HepG2 (cell line): ENCODE data around the gene SMOC1. TPM values are rescaled to one million over a fixed set of nuclear protein-coding genes. Genes with fewer than 3 reads are reported as not detected.

Experiments used
- ATAC-seq: fragments of 200-7000 bp; cut with Tn5 transposase; 3 replicates; pipeline ENCODE4 v1.9.1; 2020; ENCODE audit warnings: mild to moderate bottlenecking, moderate library complexity
- BruUV-seq: library from RNA; stranded (reverse); fragments of 400-500 nt; replicated peaks from 2 replicates; lab custom pipeline; 2021; lab: Mats Ljungman, UMichigan
- CTCF ChIA-PET: fragments of 300-600 bp; formaldehyde crosslinking; extraction: SDS; loops from one replicate; lab custom pipeline; 2021; ENCODE audit warnings: low total read pairs, inconsistent platforms, low intra/inter-chr PET ratio; lab: Yijun Ruan, JAX
- POLR2A ChIA-PET: fragments of 350-600 bp; sonication (Branson Sonifier 250); formaldehyde crosslinking; loops from one replicate; lab custom pipeline; 2020; ENCODE audit warnings: antibody characterized with exemption, inconsistent platforms; lab: Yijun Ruan, JAX
- DNase-seq: peaks from one replicate; pipeline ENCODE4 v3.0.0-alpha.2; 2015; ENCODE audit warnings: low spot score
- FAIRE-seq: peaks from 3 replicates; lab custom pipeline; 2011; peaks lifted over from hg19 to GRCh38; lab: Jason Lieb, UNC
- H2AFZ ChIP-seq: one replicate; pipeline ENCODE4 v1.6.1; 2011; ENCODE audit warnings: low read length, inconsistent platforms
- H3K27ac ChIP-seq: fragments of 300-600 bp; 3 replicates; pipeline ENCODE4 v1.8.0; 2011; ENCODE audit warnings: mixed run types, mild to moderate bottlenecking, mixed read lengths, low read length, inconsistent platforms; ENCODE audit not compliant: insufficient read depth; ENCODE audit errors: extremely low read length
- H3K27me3 ChIP-seq, 2 experiments: fragments of 200-600 bp in 1 of 2; 2 replicates in 1 of 2; 3 replicates in 1 of 2; pipeline versions ENCODE4 v1.6.0 to v1.8.0; 2011; ENCODE audit warnings: low read length in 2 of 2, mild to moderate bottlenecking in 2 of 2, moderate library complexity in 2 of 2, inconsistent platforms in 1 of 2; ENCODE audit not compliant: insufficient read depth in 2 of 2, control insufficient read depth in 1 of 2
- H3K36me3 ChIP-seq, 2 experiments: fragments of 200-600 bp in 1 of 2; replicated peaks in 1 of 2; 2 replicates in 1 of 2; 3 replicates in 1 of 2; pipeline versions ENCODE4 v1.5.1 to v1.8.0; 2011; ENCODE audit warnings: low read length in 2 of 2, inconsistent platforms in 1 of 2; ENCODE audit not compliant: insufficient read depth in 2 of 2, control insufficient read depth in 1 of 2
- H3K4me1 ChIP-seq: 2 replicates; pipeline ENCODE4 v1.5.1; 2012; ENCODE audit warnings: low read length, inconsistent platforms; ENCODE audit not compliant: insufficient read depth
- H3K4me2 ChIP-seq: 2 replicates; pipeline ENCODE4 v1.6.0; 2011; ENCODE audit warnings: low read depth, low read length, inconsistent platforms
- H3K4me3 ChIP-seq, 3 experiments: fragments of 200-600 bp in 1 of 3; sonication (generic), shearing (Covaris generic) in 1 of 3; replicated peaks in 1 of 3; 2 replicates each; pipeline ENCODE4 v1.5.1; 2011 to 2016; ENCODE audit warnings: low read length in 3 of 3, inconsistent platforms in 2 of 3, low read depth in 2 of 3, mild to moderate bottlenecking in 2 of 3, control low read depth in 1 of 3, mixed read lengths in 1 of 3; ENCODE audit not compliant: insufficient read depth in 1 of 3
- H3K79me2 ChIP-seq: one replicate; pipeline ENCODE4 v1.6.1; 2011; ENCODE audit warnings: low read length, inconsistent platforms; ENCODE audit not compliant: insufficient read depth
- H3K9ac ChIP-seq: 2 replicates; pipeline ENCODE4 v1.6.0; 2011; ENCODE audit warnings: mild to moderate bottlenecking, low read depth, low read length, inconsistent platforms; ENCODE audit not compliant: insufficient read depth
- H3K9me3 ChIP-seq: 2 replicates; pipeline ENCODE4 v1.5.1; 2012; ENCODE audit warnings: mild to moderate bottlenecking, low read length
- H4K20me1 ChIP-seq: 2 replicates; pipeline ENCODE4 v1.6.0; 2011; ENCODE audit warnings: inconsistent platforms, mild to moderate bottlenecking, low read length, moderate library complexity; ENCODE audit not compliant: insufficient read depth
- CERS6 ChIP-seq: sonication (generic); formaldehyde crosslinking; IDR thresholded peaks from 2 replicates; pipeline ENCODE4 v1.5.0; 2020; ENCODE audit warnings: missing genetic modification reagents
- DZIP1 ChIP-seq: sonication (generic); formaldehyde crosslinking; IDR thresholded peaks from 2 replicates; pipeline ENCODE4 v1.5.0; 2020; ENCODE audit warnings: mild to moderate bottlenecking, missing genetic modification reagents
- MEIS1 ChIP-seq: sonication (generic); formaldehyde crosslinking; IDR thresholded peaks from 2 replicates; pipeline ENCODE4 v1.9.0; 2021; ENCODE audit warnings: mild to moderate bottlenecking, missing genetic modification reagents, moderate library complexity, borderline replicate concordance
- MLX ChIP-seq: IDR thresholded peaks from 2 replicates; pipeline ENCODE4 v1.6.1; 2016
- TAF15 ChIP-seq: fragments of 200-400 bp; formaldehyde crosslinking; IDR thresholded peaks from one replicate; pipeline ENCODE4 v1.6.1; 2018; ENCODE audit warnings: mild to moderate bottlenecking, low read depth, low read length; ENCODE audit not compliant: poor library complexity, severe bottlenecking
- ZNF746 ChIP-seq: sonication (generic); formaldehyde crosslinking; IDR thresholded peaks from 2 replicates; pipeline ENCODE4 v1.8.0; 2022; ENCODE audit warnings: mild to moderate bottlenecking, missing genetic modification reagents
- WGBS: methylation state at CpG from one replicate; pipeline ENCODE4 v1.1.6; 2017; ENCODE audit warnings: low lambda C conversion rate; 5-methylcytosine and 5-hydroxymethylcytosine counted together
- in situ Hi-C: cut with HindIII; loops from 2 replicates; pipeline ENCODE4 v1.10.0; 2017; ENCODE audit warnings: low pct_unique_long_range_greater_than_20kb; ENCODE audit not compliant: extremely low pct_ligation_motif_present
- intact Hi-C: fragments of 100-400 bp; cut with micrococcal nuclease; formaldehyde crosslinking; loops from one replicate; pipeline ENCODE4 v1.10.0; 2022; ENCODE audit not compliant: unreplicated experiment
- polyA plus RNA-seq, 8 experiments: library from polyadenylated mRNA; depleted of rRNA in 3 of 8; stranded (reverse) in 7 of 8; unstranded in 1 of 8; fragments of >200 nt; fragmentation: Illumina TruSeq in 4 of 8; extraction: Trizol in 4 of 8; gene quantifications; 2 replicates each; pipeline versions ENCODE4 v1.2.1 to v1.2.3, GENCODE V29; 2011 to 2016; ENCODE audit warnings: low read depth in 4 of 8, missing spikeins in 1 of 8, mixed read lengths in 1 of 8; ENCODE audit not compliant: insufficient read depth in 1 of 8
- total RNA-seq, 5 experiments: library from RNA; depleted of rRNA; stranded (reverse); fragments of >200 nt; fragmentation: Illumina TruSeq; extraction: Trizol; gene quantifications; 2 replicates each; pipeline ENCODE4 v1.2.3, GENCODE V29; 2016; ENCODE audit warnings: low read depth in 1 of 5

SMOC1 gene
- total and polyA plus RNA-seq, 2 of the 13 experiments (the other 11 are each of a cell fraction or from before 2014, with no cell fraction given), result 17.8 to 35.6 TPM

GRCh38 chr14:69993326-69993725 is 114.1 kb downstream of the SMOC1 start:
- no peak overlapping the region for H3K4me2 ChIP-seq
- intact Hi-C loops (no loop called here), in situ Hi-C loops (no loop called here)
- peaks cover 31% of the 10 kb centered on the region for H3K4me1 ChIP-seq
- H4K20me1 ChIP-seq, result no peaks in the 10 kb centered on the region
- peaks cover 2 to 5% of the 10 kb centered on the region in 2 experiments; a peak in 3 of 5 replicates for H3K36me3 ChIP-seq
- 77% methylated on average over 2 of the region's 2 CpGs for WGBS
- TF ChIP-seq MEIS1 (CRISPR knock-in tag), result no peak
- no peak for TF ChIP-seq DZIP1
- TF ChIP-seq MLX, result no peak
- TF ChIP-seq ZNF746 (CRISPR knock-in tag), result no peak
- TF ChIP-seq CERS6 (CRISPR knock-in tag), result no peak
- TF ChIP-seq TAF15, result no peak
- POLR2A ChIA-PET, result no interaction called here
- ATAC-seq (no peak), DNase-seq (no peak), FAIRE-seq (no peak)
- no peaks in the 10 kb centered on the region for H3K27me3 ChIP-seq
- H2AFZ ChIP-seq, result no peak overlapping the region
- no peaks in the 10 kb centered on the region for H3K79me2 ChIP-seq
- CTCF ChIA-PET, result no interaction called here
- H3K9me3 ChIP-seq, result no peaks in the 10 kb centered on the region
- no TSS peak for BruUV-seq
- no peak overlapping the region for H3K27ac ChIP-seq
- no peak overlapping the region for H3K4me3 ChIP-seq
- no peak overlapping the region for H3K9ac ChIP-seq
